Testis (tissue), 3 donors: ENCODE measurements around the gene ZBTB39. TPM values are rescaled to one million over a fixed set of nuclear protein-coding genes. Genes with fewer than 3 reads are reported as not detected.

Experiments used
- DNase-seq: peaks from one replicate; pipeline ENCODE4 v3.0.0-alpha.2; 2019
- H3K27ac ChIP-seq, 2 donors: fragments of 200-600 bp; sonication (generic); one replicate each; pipeline ENCODE4 v1.5.1; 2019
- H3K27me3 ChIP-seq: fragments of 200-600 bp; sonication (generic); one replicate; pipeline ENCODE4 v1.5.1; 2019
- H3K36me3 ChIP-seq: fragments of 200-600 bp; sonication (generic); one replicate; pipeline ENCODE4 v1.5.1; 2017; ENCODE audit warnings: low read depth; ENCODE audit errors: missing control alignments
- H3K4me1 ChIP-seq: fragments of 200-600 bp; sonication (generic); one replicate; pipeline ENCODE4 v1.5.1; 2019
- H3K4me3 ChIP-seq, 2 donors: fragments of 200-600 bp; sonication (generic); one replicate each; pipeline ENCODE4 v1.5.1; 2017 to 2019
- H3K9me3 ChIP-seq: fragments of 200-600 bp; sonication (generic); one replicate; pipeline ENCODE4 v1.5.1; 2017
- POLR2A ChIP-seq: fragments of 450-650 bp; IDR thresholded peaks from one replicate; pipeline ENCODE4 v1.6.1; 2017; ENCODE audit warnings: antibody characterized with exemption, mild to moderate bottlenecking, moderate library complexity
- WGBS, 2 donors: methylation state at CpG; one replicate each; pipeline ENCODE4 v1.1.5; 2018; 5-methylcytosine and 5-hydroxymethylcytosine counted together
- intact Hi-C: fragments of 100-400 bp; cut with DNase I; formaldehyde crosslinking; loops from one replicate; pipeline ENCODE4 v1.15.1; 2023; ENCODE audit warnings: low total_unique reads
- polyA plus RNA-seq: library from polyadenylated mRNA; stranded (reverse); fragments of 350-450 nt; fragmentation: Illumina TruSeq; extraction: RNeasy Lipid Tissue Mini Kit (QIAGEN cat#74804); gene quantifications from one replicate; pipeline ENCODE4 v1.2.3, GENCODE V29; 2014; ENCODE audit warnings: low read depth, low replicate concordance; ENCODE audit not compliant: insufficient read depth
- total RNA-seq, 2 donors: library from RNA; depleted of rRNA; stranded (reverse); fragments of >200 nt; gene quantifications; one replicate each; pipeline ENCODE4 v1.2.3, GENCODE V29; 2016
- TF ChIP-seq, protein P1 (sequence below), 3 experiments: fragments of 450-650 bp in 2 of 3; fragments of 200-600 bp in 1 of 3; sonication (generic) in 1 of 3; IDR thresholded peaks; one replicate each; pipeline ENCODE4 v1.5.1; 2016 to 2019; ENCODE audit warnings: antibody characterized with exemption in 3 of 3, mild to moderate bottlenecking in 2 of 3, moderate library complexity in 1 of 3

The ZBTB39 gene
- total and polyA plus RNA-seq, 3 donors from 2014 or later = 15.3 to 21.7 (median 21.0) TPM

DNA sequence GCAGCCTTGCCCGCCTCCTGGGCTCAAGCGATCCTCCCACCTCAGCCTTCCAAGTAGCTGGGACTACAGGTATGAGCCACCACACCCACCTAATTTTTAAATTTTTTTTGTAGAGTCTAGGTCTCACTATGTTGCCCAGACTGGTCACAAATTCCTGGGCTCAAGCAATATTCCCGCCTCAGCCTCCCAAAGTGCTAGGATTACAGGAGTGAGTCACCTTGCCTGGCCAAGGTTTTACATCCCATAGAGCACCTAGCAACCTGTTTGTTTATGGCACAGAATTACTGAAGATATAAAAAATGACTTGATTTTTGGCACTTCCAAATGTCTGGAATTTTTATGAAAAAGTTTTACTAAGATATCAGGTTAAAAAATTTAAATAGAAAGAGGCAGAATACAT, 27.1 kb upstream of the ZBTB39 start:
- H3K27me3 ChIP-seq = no peaks in the 10 kb centered on the region

DNA sequence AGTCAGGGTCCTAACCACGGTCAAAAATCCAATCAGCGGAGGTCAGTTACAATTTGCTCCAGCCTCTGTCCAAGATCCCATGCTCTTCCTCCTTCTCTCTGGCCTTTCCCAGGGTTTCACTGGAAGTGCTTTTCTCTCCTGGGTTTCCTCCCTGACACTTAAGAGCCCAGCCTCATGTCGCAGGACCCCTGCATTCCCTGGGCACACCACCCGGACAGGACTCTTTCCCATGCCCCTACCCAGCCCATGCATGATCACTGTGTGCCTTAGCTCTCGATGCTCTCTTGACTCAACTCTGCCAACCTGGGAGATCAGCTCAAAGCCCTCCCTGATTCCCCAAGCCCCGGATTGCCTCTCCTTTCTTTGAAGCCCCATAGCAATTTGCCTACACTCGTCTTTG, 25.4 kb upstream of the ZBTB39 start:
- Histone ChIP-seq H3K36me3 (no peaks in the 10 kb centered on the region), H3K4me1 (no peaks in the 10 kb centered on the region), H3K4me3 (no peak overlapping the region), H3K9me3 (no peaks in the 10 kb centered on the region), H3K27ac (no peak overlapping the region), H3K27me3 (no peaks in the 10 kb centered on the region)
- no peak for DNase-seq
- no peak for TF ChIP-seq POLR2A
- TF ChIP-seq, protein P1, sequence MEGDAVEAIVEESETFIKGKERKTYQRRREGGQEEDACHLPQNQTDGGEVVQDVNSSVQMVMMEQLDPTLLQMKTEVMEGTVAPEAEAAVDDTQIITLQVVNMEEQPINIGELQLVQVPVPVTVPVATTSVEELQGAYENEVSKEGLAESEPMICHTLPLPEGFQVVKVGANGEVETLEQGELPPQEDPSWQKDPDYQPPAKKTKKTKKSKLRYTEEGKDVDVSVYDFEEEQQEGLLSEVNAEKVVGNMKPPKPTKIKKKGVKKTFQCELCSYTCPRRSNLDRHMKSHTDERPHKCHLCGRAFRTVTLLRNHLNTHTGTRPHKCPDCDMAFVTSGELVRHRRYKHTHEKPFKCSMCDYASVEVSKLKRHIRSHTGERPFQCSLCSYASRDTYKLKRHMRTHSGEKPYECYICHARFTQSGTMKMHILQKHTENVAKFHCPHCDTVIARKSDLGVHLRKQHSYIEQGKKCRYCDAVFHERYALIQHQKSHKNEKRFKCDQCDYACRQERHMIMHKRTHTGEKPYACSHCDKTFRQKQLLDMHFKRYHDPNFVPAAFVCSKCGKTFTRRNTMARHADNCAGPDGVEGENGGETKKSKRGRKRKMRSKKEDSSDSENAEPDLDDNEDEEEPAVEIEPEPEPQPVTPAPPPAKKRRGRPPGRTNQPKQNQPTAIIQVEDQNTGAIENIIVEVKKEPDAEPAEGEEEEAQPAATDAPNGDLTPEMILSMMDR (IDR thresholded peaks at IDR 0.05) = no peak
- intact Hi-C loops = no loop called here
- 81 to 84% methylated on average over 7 of the region's 7 CpGs for WGBS, 2 donors

More for the DNA sequence above, 27.1 kb upstream of the ZBTB39 start:
- 96 to 99% methylated on average over 3 of the region's 3 CpGs for WGBS, 2 donors
- Histone ChIP-seq H3K27ac (no peak overlapping the region), H3K36me3 (no peaks in the 10 kb centered on the region), H3K4me3 (no peak overlapping the region), H3K9me3 (no peaks in the 10 kb centered on the region), H3K4me1 (no peaks in the 10 kb centered on the region)
- DNase-seq = no peak
- TF ChIP-seq, protein P1 (IDR thresholded peaks at IDR 0.05) = no peak
- intact Hi-C loops = no loop called here

GRCh38 chr12:57031138-57031725, 24.9 kb upstream of the ZBTB39 start:
- Histone ChIP-seq H3K27me3 (no peaks in the 10 kb centered on the region), H3K36me3 (no peaks in the 10 kb centered on the region), H3K4me3 (no peak overlapping the region), H3K27ac (no peak overlapping the region), H3K4me1 (no peaks in the 10 kb centered on the region), H3K9me3 (no peaks in the 10 kb centered on the region)
- no peak for DNase-seq
- TF ChIP-seq, protein P1 (IDR thresholded peaks at IDR 0.05) = no peak
- TF ChIP-seq POLR2A = no peak
- WGBS, 2 donors = 56 to 65% methylated on average over 2 of the region's 2 CpGs
- intact Hi-C loops = no loop called here

DNA sequence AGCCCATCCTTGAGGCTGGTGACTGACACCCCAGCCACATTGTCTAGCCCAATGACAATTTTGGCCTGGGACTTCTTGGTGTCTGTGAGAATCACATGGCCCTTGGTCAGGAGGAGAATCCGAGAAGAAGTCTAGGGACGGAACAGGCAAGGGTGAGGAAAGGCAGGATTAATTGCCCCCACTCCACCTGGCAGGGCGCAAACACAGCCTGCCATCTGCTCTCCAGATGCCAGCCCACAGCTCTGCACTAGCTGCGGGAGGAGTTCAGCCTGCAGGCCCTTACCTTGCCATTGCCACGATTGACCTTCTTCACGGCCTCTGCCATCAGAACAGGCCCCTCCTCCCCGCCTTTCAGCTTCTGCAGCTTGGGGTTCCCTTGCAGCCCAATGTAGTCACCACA, 23.1 kb upstream of the ZBTB39 start:
- no peak for TF ChIP-seq POLR2A
- TF ChIP-seq, protein P1 (IDR thresholded peaks at IDR 0.05) = no peak
- no peak for DNase-seq
- Histone ChIP-seq H3K36me3 (no peaks in the 10 kb centered on the region), H3K27ac (no peak overlapping the region), H3K27me3 (no peaks in the 10 kb centered on the region), H3K4me3 (no peak overlapping the region), H3K4me1 (no peaks in the 10 kb centered on the region), H3K9me3 (no peaks in the 10 kb centered on the region)
- intact Hi-C loops = no loop called here
- 90 to 91% methylated on average over 2 to 7 of the region's 7 CpGs for WGBS, 2 donors

- intact Hi-C loops = no loop called here
- Histone ChIP-seq H3K4me1 (no peaks in the 10 kb centered on the region), H3K36me3 (no peaks in the 10 kb centered on the region), H3K9me3 (no peaks in the 10 kb centered on the region), H3K27ac (no peak overlapping the region), H3K27me3 (no peaks in the 10 kb centered on the region), H3K4me3 (no peak overlapping the region)
- no peak for DNase-seq
- TF ChIP-seq, protein P1 (IDR thresholded peaks at IDR 0.05) = no peak
- TF ChIP-seq POLR2A = no peak
- 53 to 56% methylated on average over 5 of the region's 5 CpGs for WGBS, 2 donors
Measured at GRCh38 chr12:57027805-57028153, 21.4 kb upstream of the ZBTB39 start.
